ENCODE results near the gene TMEM14B.
"Not testable (repeated sequence)": the region's sequence is repeated elsewhere in the genome, so short reads cannot be mapped to it uniquely, and the experiment has no call there.

TMEM14B gene

GRCh38 chr6:10747251-10747972, at the start of gene TMEM14B:
Gene TMEM14B, plus strand, starts transcription at chr6:10747805. Its CDS starts 1,441 bp downstream, at chr6:10749246.
- DNase-seq: peak; percentile 90 to 97

DNA sequence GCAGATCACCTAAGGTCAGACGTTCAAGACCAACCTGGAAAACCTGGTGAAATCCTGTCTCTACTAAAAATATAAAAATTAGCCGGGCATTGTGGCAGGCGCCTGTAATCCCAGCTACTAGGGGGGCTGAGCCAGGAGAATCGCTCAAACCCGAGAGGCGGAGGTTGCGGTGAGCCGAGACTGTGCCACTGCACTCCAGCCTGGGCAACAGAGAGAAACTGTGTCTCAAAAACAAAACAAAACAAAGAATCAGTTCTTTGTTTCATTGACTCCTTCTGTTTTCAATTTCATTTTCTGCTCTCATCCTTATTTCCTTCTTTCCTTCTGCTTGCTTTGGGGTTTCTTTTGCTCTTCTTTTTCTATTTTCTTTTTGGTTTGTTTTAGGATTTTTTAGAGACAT, 33.6 kb upstream of the TMEM14B start:
- DNase-seq: no peak

GRCh38 chr6:10719296-10719963, 28.2 kb upstream of the TMEM14B start:
- peak in 1 of 2 experiments; percentile 79 for DNase-seq

- peak; percentile 44 to 79 for DNase-seq
Measured at GRCh38 chr6:10719964-10720264, 27.7 kb upstream of the TMEM14B start.

GRCh38 chr6:10720265-10720959, 27.2 kb upstream of the TMEM14B start:
- DNase-seq: peak; percentile 62 to 65

DNA sequence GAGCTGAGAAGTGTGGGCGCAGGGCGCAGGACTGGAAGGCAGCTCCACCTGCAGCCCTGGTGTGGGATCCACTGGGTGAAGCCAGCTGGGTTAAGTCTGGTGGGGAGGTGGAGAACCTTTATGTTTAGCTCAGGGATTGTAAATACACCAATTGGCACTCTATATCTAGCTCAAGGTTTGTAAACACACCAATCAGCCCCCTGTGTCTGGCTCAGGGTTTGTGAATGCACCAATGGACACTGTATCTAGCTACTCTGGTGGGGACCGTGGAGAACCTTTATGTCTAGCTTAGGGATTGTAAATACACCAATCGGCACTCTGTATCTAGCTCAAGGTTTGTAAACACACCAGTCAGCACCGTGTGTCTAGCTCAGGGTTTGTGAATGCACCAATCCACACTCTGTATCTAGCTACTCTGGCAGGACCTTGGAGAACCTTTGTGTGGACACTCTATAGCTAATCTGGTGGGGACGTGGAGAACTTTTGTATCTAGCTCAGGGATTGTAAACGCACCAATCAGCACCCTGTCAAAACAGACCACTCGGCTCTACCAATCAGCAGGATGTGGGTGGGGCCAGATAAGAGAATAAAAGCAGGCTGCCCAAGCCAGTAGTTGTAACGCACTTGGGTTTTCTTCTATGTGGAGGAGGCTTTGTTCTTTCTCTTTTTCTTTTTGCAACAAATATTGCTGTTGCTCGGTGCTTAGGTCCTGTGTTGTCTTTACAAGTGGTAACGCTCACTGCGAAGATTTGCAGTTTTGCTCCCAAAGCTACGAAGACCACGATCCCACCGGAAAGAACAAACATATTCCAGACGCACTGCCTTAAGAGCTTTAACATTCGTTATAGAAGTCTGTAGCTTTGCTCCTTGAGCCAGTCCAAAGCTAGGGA, 26.4 kb upstream of the TMEM14B start:
- peak; percentile 25 to 53 for DNase-seq

DNA sequence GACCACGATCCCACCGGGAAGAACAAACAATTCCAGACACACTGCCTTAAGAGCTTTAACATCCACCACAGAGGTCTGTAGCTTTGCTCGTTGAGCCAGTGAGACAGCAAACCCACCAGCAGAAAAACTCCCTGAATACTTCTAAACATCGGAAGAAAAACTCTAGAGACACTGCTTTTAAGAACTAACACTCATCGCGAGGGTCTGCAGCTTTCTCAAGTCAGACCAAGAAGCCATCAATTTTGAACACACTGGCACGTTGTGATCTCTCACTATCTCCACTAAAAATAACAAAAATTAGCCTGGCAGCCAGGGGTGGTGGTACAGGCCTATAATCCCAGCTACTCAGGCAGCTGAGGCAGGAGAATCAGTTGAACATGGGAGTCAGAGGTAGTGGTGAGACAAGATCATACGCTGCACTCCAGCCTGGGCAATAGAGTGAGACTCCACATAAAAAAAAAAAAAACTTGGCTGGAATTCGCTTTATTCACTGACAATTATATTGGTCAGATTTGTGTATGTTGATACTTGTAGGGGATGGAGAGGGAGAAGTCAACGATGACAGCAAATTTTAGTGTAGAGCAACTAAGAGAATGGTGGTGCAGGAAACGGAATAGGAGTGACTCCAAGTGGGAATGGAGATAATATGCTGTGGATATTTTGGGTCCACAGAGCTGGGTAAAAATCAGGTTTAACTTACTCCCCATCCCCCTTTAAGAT, 25.6 kb upstream of the TMEM14B start:
- DNase-seq: no peak

- DNase-seq: no peak
Measured at GRCh38 chr6:10722570-10722819, 25.1 kb upstream of the TMEM14B start.

- DNase-seq: peak; percentile 95 to 98
Measured at GRCh38 chr6:10722820-10723566, 24.6 kb upstream of the TMEM14B start, which contains the start of gene TMEM14C. Gene TMEM14C, plus strand, starts transcription at chr6:10723070. Its CDS starts 1,544 bp downstream, at chr6:10724614.

GRCh38 chr6:10723567-10723881, 24.1 kb upstream of the TMEM14B start:
- DNase-seq: no peak

GRCh38 chr6:10725044-10725443, 22.6 kb upstream of the TMEM14B start:
- DNase-seq: no peak

GRCh38 chr6:10725716-10726115, 21.9 kb upstream of the TMEM14B start:
- DNase-seq: no peak

DNA sequence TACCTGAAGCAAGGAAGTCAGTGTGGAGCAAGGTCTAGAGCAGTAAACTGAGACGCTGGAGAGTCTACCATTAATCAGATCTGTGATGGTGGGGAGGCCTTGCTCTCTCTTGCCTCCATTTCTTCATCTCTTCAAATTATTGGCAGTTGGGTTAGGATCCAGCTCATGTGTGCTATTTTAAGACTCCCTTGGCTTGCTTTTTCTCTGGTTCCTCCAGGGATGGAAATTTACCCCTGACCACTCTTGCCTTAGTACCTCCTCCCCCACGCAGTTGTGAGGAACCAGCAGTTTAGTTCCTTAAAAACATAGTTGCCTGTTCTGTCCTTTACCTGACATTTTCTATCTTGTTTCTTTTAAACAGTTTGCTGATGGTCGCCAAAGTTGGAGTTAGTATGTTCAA, 17.4 kb upstream of the TMEM14B start:
- no peak for DNase-seq

DNA sequence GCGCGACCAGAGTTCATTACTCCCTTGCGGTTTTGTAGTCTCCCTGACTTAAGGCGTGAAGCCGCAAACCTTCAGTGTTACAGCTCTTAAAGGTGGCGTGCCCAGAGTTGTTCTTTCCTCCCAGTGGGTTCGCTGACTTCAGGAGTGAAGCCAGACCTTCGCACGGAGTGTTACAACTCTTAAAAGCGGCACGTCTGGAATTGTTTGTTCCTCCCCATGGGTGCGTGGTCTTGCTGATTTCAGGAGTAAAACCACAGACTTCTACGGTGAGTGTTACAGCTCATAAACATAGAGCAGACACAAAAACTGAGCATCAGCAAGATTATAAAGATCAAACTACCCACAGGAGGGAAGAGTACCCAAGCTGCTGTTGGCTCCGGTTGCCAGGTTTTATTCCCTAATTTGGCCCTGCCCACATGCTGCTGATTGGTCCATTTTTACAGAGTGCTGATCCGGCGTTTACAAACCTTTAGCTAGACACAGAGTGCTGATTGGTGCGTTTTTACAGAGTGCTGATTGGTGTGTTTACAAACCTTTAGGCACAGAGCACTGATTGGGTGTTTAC, 14.4 kb upstream of the TMEM14B start:
- peak in 1 of 2 experiments; percentile 19 for DNase-seq

GRCh38 chr6:10733863-10734262, 13.7 kb upstream of the TMEM14B start:
- DNase-seq: no peak

DNA sequence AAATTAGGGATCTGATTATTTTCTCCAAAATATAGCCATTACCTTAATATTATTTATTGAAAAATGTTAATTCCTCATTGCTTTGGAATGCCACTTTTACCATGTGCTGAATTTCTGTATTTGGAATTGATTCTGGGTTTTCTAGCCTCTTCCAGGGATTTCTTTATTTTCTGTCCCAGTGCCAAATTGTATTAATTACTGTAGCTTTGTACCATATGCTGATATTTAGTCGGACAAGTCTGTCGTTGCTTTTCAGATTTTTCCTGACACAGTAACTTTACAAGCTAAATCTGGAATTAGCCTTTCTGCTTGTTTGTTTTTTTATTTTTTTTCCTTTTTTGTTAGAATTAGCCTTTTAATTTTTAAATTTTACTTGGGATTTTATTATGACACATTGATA, 10.9 kb upstream of the TMEM14B start:
- no peak for DNase-seq

- no peak for DNase-seq
Measured at GRCh38 chr6:10740061-10740460, 7.5 kb upstream of the TMEM14B start.

DNA sequence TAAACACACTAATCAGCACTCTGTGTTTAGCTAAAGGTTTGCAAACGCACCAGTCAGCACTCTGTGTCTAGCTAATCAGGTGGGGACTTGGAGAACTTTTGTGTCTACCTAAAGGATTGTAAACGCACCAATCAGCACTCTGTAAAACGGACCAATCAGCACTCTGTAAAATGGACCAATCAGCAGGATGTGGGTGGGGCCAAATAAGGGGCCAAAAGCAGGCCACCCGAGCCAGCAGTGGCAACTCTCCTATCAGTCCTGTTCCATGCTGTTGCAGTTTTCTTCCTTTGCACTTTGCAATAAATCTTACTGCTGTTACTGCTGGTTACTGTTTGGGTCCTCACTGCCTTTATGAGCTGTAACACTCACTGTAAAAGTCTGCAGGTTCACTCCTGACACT, 6.0 kb upstream of the TMEM14B start:
- DNase-seq: not testable (repeated sequence)

GRCh38 chr6:10742251-10742650, 5.4 kb upstream of the TMEM14B start:
- DNase-seq: no peak

- DNase-seq: no peak
Measured at GRCh38 chr6:10743515-10743914, 4.1 kb upstream of the TMEM14B start.

DNA sequence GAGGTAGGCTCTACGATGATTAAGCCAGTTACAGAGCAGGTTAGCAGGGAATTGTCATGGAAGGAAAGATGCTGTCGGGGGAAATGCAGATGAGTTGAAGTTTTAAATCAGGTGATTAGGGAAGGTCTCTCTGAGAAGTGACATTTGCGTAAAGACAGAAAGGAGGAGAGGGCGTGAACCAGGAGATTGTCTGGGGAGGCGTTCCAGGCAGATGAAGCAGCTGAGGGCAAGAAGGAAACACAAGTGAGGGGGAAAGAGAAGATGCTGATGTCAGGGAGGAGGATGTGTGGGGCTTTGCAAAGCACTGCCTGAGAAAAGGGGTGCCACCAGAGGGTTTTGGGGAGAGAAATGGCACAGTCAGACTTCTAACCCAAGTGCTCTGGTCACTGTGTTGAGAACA, 2.5 kb upstream of the TMEM14B start:
- no peak for DNase-seq

GRCh38 chr6:10746915-10747250, 722 bp upstream of the TMEM14B start:
- DNase-seq: no peak

All from SW 1271 (cell line).